Endothelial cell of umbilical vein (primary cell): Measurements from ENCODE around the gene SLC4A5. TPM values are rescaled to one million over a fixed set of nuclear protein-coding genes. Genes with fewer than 3 reads are reported as not detected.
A peak's percentile ranks its signal among the peaks of the same experiment; 100 is the strongest.

Experiments used
- BruUV-seq: library from RNA; stranded (reverse); fragments of 400-500 nt; replicated peaks from 2 replicates; lab custom pipeline; 2021; lab: Mats Ljungman, UMichigan
- CTCF ChIA-PET: fragments of 300-600, 350-600 bp; sonication (Branson Sonifier 250); formaldehyde crosslinking; loops from one replicate; lab custom pipeline; 2021; ENCODE audit warnings: antibody characterized with exemption, inconsistent platforms; lab: Charles Lee
- POLR2A ChIA-PET: fragments of 300-600, 350-600 bp; sonication (Branson Sonifier 250); formaldehyde crosslinking; loops from one replicate; lab custom pipeline; 2021; ENCODE audit warnings: antibody characterized with exemption, inconsistent platforms; lab: Charles Lee
- DNase-seq: peaks from one replicate; pipeline ENCODE4 v3.0.0-alpha.2; 2011; ENCODE audit warnings: low read depth, low spot score
- FAIRE-seq: peaks from 2 replicates; lab custom pipeline; 2011; peaks lifted over from hg19 to GRCh38; lab: Jason Lieb, UNC
- H2AFZ ChIP-seq: 2 replicates; pipeline ENCODE4 v1.6.0; 2012; ENCODE audit warnings: low read depth, low read length, control low read depth, inconsistent platforms
- H3K27ac ChIP-seq: 2 replicates; pipeline ENCODE4 v1.5.1; 2011; ENCODE audit warnings: low read depth, mild to moderate bottlenecking, control low read depth, low read length, moderate library complexity; ENCODE audit not compliant: insufficient read depth
- H3K27me3 ChIP-seq, 2 experiments: 2 replicates each; pipeline versions ENCODE4 v1.6.0 to v1.6.1; 2011; ENCODE audit warnings: low read length in 2 of 2, mixed read lengths in 1 of 2; ENCODE audit not compliant: control insufficient read depth in 2 of 2, insufficient read depth in 2 of 2
- H3K36me3 ChIP-seq, 2 experiments: 2 replicates in 1 of 2; 3 replicates in 1 of 2; pipeline ENCODE4 v1.5.1; 2011; ENCODE audit warnings: low read length in 2 of 2, mild to moderate bottlenecking in 1 of 2, moderate library complexity in 1 of 2; ENCODE audit not compliant: control insufficient read depth in 2 of 2, insufficient read depth in 2 of 2; ENCODE audit errors: extremely low read depth in 1 of 2
- H3K4me1 ChIP-seq: 3 replicates; pipeline ENCODE4 v1.5.1; 2011; ENCODE audit warnings: mild to moderate bottlenecking, low read length; ENCODE audit not compliant: control insufficient read depth, insufficient read depth; ENCODE audit errors: extremely low read depth
- H3K4me2 ChIP-seq: 2 replicates; pipeline ENCODE4 v1.6.1; 2011; ENCODE audit warnings: low read length, control low read depth, mixed read lengths; ENCODE audit not compliant: insufficient read depth
- H3K4me3 ChIP-seq, 3 experiments: fragments of 200-600 bp in 1 of 3; sonication (generic), shearing (Covaris generic) in 1 of 3; replicated peaks in 1 of 3; 2 replicates each; pipeline ENCODE4 v1.5.1; 2011 to 2016; ENCODE audit warnings: control low read depth in 3 of 3, low read length in 3 of 3, mild to moderate bottlenecking in 2 of 3, inconsistent platforms in 1 of 3, low read depth in 1 of 3, moderate library complexity in 1 of 3; ENCODE audit not compliant: insufficient read depth in 1 of 3
- H3K79me2 ChIP-seq: 2 replicates; pipeline ENCODE4 v1.6.0; 2012; ENCODE audit warnings: low read length, inconsistent platforms; ENCODE audit not compliant: control insufficient read depth, insufficient read depth
- H3K9ac ChIP-seq: replicated peaks from 2 replicates; pipeline ENCODE3; 2011; ENCODE audit warnings: low read length, control low read depth; ENCODE audit not compliant: insufficient read depth; ENCODE audit errors: extremely low read depth
- H3K9me1 ChIP-seq: replicated peaks from 3 replicates; pipeline ENCODE4 v1.6.0; 2011; ENCODE audit warnings: mild to moderate bottlenecking, low read length; ENCODE audit not compliant: control insufficient read depth, insufficient read depth; ENCODE audit errors: extremely low read depth
- H3K9me3 ChIP-seq: replicated peaks from 2 replicates; pipeline ENCODE4 v1.5.1; 2012; ENCODE audit warnings: low read length, inconsistent platforms; ENCODE audit not compliant: control insufficient read depth, insufficient read depth
- H4K20me1 ChIP-seq: replicated peaks from 2 replicates; pipeline ENCODE3; 2011; ENCODE audit warnings: mild to moderate bottlenecking, low read length; ENCODE audit not compliant: control insufficient read depth, insufficient read depth; ENCODE audit errors: extremely low read depth
- EZH2 ChIP-seq: IDR thresholded peaks from 2 replicates; pipeline ENCODE4 v1.6.1; 2012; ENCODE audit warnings: borderline replicate concordance, low read depth, mild to moderate bottlenecking, moderate library complexity, low read length, inconsistent platforms; ENCODE audit not compliant: severe bottlenecking
- FOS ChIP-seq: IDR thresholded peaks from 2 replicates; pipeline ENCODE4 v1.6.1; 2011; ENCODE audit warnings: mild to moderate bottlenecking, low read length, moderate library complexity, borderline replicate concordance; ENCODE audit not compliant: insufficient read depth
- GATA2 ChIP-seq: IDR thresholded peaks from 2 replicates; pipeline ENCODE4 v1.7.0; 2011; ENCODE audit warnings: low read depth, mild to moderate bottlenecking, moderate library complexity, mixed read lengths, low read length; ENCODE audit not compliant: insufficient read length, insufficient read depth
- JUN ChIP-seq: IDR thresholded peaks from 2 replicates; pipeline ENCODE4 v1.6.1; 2011; ENCODE audit warnings: borderline replicate concordance, low read depth; ENCODE audit not compliant: insufficient read length, insufficient read depth
- MYC ChIP-seq: IDR thresholded peaks from one replicate; pipeline ENCODE4 v1.6.1; 2011; ENCODE audit warnings: mild to moderate bottlenecking, low read depth, low read length
- POLR2A ChIP-seq: IDR thresholded peaks from 2 replicates; pipeline ENCODE4 v1.6.1; 2012; ENCODE audit warnings: low read depth, mild to moderate bottlenecking, control low read depth, low read length
- POLR2AphosphoS5 ChIP-seq: IDR thresholded peaks from 2 replicates; pipeline ENCODE4 v1.6.1; 2012; ENCODE audit warnings: low read depth, mild to moderate bottlenecking, control low read depth, low read length, moderate library complexity; ENCODE audit not compliant: insufficient read depth
- dilution Hi-C: fragments of 300-500 bp; cut with MboI; formaldehyde crosslinking; loops from one replicate; pipeline ENCODE4 v1.15.0; 2019; ENCODE audit warnings: low sequenced_read_pairs; ENCODE audit not compliant: extremely low pct_ligation_motif_present
- intact Hi-C: fragments of 100-400 bp; cut with micrococcal nuclease; formaldehyde crosslinking; loops from one replicate; pipeline ENCODE4 v1.10.0; 2022
- polyA plus RNA-seq, 4 experiments: library from polyadenylated mRNA; depleted of rRNA in 3 of 4; stranded (reverse) in 3 of 4; unstranded in 1 of 4; fragments of >200 nt; gene quantifications; 2 replicates each; pipeline versions ENCODE4 v1.2.1 to v1.2.3, GENCODE V29; 2011 to 2012; ENCODE audit warnings: missing spikeins in 1 of 4
- total RNA-seq: library from RNA; stranded (reverse); gene quantifications from 2 replicates; pipeline ENCODE4 v1.2.3, GENCODE V29; 2021
- TF ChIP-seq, protein P1 (sequence below), 2 donors: IDR thresholded peaks; 1 replicate in 1 of 2; 2 replicates in 1 of 2; pipeline ENCODE4 v1.5.1; 2011; ENCODE audit warnings: low read length in 2 of 2, mild to moderate bottlenecking in 2 of 2, moderate library complexity in 2 of 2, control low read depth in 1 of 2, inconsistent platforms in 1 of 2, low read depth in 1 of 2; ENCODE audit not compliant: insufficient read depth in 1 of 2; ENCODE audit errors: extremely low read depth in 1 of 2
- TF ChIP-seq, protein P2 (sequence below): IDR thresholded peaks from 2 replicates; pipeline ENCODE4 v1.6.1; 2011; ENCODE audit not compliant: insufficient read depth, insufficient read length

SLC4A5 gene
- total and polyA plus RNA-seq, 2 donors (not counting 3 experiments of a cell fraction or from before 2014, with no cell fraction given): 0.12 to 0.97 TPM

DNA sequence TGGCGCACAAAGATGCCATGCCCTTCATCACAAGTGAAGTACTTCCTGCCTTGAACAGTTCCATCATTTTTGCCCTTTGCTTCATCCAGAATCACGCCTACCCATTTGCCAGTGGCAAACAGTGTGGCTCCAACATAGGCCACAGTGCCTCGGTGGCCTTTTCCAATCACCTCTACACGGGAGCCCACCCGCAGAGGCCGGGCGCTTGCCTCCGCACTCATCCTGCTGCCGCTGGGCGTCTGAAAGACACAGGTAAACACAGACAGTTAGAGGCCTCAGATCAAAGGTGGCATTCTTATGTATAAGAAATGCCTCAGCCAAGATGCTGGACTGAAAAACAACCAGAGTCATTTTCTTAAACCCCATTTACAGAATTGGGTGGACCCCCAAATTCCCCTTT lies 34.8 kb upstream of the SLC4A5 start:
- CTCF ChIA-PET: no interaction called here
- TF ChIP-seq EZH2 (no peak), MYC (no peak), POLR2A (no peak), GATA2 (no peak), POLR2AphosphoS5 (no peak), JUN (no peak), FOS (no peak)
- TF ChIP-seq, protein P1, sequence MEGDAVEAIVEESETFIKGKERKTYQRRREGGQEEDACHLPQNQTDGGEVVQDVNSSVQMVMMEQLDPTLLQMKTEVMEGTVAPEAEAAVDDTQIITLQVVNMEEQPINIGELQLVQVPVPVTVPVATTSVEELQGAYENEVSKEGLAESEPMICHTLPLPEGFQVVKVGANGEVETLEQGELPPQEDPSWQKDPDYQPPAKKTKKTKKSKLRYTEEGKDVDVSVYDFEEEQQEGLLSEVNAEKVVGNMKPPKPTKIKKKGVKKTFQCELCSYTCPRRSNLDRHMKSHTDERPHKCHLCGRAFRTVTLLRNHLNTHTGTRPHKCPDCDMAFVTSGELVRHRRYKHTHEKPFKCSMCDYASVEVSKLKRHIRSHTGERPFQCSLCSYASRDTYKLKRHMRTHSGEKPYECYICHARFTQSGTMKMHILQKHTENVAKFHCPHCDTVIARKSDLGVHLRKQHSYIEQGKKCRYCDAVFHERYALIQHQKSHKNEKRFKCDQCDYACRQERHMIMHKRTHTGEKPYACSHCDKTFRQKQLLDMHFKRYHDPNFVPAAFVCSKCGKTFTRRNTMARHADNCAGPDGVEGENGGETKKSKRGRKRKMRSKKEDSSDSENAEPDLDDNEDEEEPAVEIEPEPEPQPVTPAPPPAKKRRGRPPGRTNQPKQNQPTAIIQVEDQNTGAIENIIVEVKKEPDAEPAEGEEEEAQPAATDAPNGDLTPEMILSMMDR (IDR thresholded peaks at IDR 0.05; ENCODE audit: extremely low read depth in 1 of 2, insufficient read depth in 1 of 2, low read depth in 1 of 2, low read length in 2 of 2): no peak
- TF ChIP-seq, protein P2, sequence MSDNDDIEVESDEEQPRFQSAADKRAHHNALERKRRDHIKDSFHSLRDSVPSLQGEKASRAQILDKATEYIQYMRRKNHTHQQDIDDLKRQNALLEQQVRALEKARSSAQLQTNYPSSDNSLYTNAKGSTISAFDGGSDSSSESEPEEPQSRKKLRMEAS: no peak

More for the DNA sequence above, 34.8 kb upstream of the SLC4A5 start:
- H3K36me3 ChIP-seq: peaks cover 0 to 14% of the 10 kb centered on the region in 2 experiments
- no peak overlapping the region for H3K4me3 ChIP-seq
- peaks cover 32% of the 10 kb centered on the region for H3K79me2 ChIP-seq
- intact Hi-C loops (no loop called here), dilution Hi-C loops (no loop called here)
- no peaks in the 10 kb centered on the region for H4K20me1 ChIP-seq
- DNase-seq (no peak), FAIRE-seq (no peak)
- no peaks in the 10 kb centered on the region for H3K9me3 ChIP-seq
- no peak overlapping the region for H3K27ac ChIP-seq
- H3K9me1 ChIP-seq: no peaks in the 10 kb centered on the region
- no peaks in the 10 kb centered on the region for H3K27me3 ChIP-seq
- H3K9ac ChIP-seq: no peak overlapping the region
- POLR2A ChIA-PET: no interaction called here
- H3K4me1 ChIP-seq: no peaks in the 10 kb centered on the region
- no peak overlapping the region for H3K4me2 ChIP-seq
- BruUV-seq: TSS peak; percentile 49
- H2AFZ ChIP-seq: no peak overlapping the region
